Keratinocyte (primary cell): ENCODE measurements around the gene SELENOW.

Experiments
- EZH2 ChIP-seq: IDR thresholded peaks from one replicate; pipeline ENCODE4 v1.6.1; 2012; ENCODE audit warnings: inconsistent platforms, mild to moderate bottlenecking, low read length, moderate library complexity
- TF ChIP-seq, protein P1 (sequence below), 3 experiments: IDR thresholded peaks in 1 of 3; conservative IDR thresholded peaks in 1 of 3; optimal IDR thresholded peaks in 1 of 3; 2 replicates in 2 of 3; 3 replicates in 1 of 3; pipeline versions ENCODE3 to v1.5.1; 2011; ENCODE audit warnings: low read length in 3 of 3, mild to moderate bottlenecking in 3 of 3, moderate library complexity in 2 of 3, control low read depth in 1 of 3, inconsistent platforms in 1 of 3; ENCODE audit not compliant: insufficient read depth in 2 of 3; ENCODE audit errors: extremely low read depth in 1 of 3

DNA sequence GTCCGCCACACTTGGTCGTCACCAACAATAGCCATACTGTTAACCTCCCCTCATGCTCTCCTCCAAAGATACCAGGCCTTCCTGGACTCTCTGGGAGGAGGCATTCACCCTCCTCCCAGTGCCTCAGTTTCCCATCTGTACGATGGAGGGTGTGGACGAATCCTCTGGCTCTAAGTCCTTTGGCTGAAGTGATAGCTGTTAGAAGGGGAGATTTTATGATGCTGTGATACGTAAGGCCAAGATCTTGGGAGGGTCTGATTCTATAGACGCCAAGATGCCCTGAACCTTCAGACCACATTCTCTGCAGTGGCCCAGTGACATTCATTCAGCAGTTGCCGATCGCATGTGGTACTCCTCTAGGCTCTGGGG lies 48.0 kb upstream of the SELENOW start:
- TF ChIP-seq EZH2, result no peak
- TF ChIP-seq, protein P1, sequence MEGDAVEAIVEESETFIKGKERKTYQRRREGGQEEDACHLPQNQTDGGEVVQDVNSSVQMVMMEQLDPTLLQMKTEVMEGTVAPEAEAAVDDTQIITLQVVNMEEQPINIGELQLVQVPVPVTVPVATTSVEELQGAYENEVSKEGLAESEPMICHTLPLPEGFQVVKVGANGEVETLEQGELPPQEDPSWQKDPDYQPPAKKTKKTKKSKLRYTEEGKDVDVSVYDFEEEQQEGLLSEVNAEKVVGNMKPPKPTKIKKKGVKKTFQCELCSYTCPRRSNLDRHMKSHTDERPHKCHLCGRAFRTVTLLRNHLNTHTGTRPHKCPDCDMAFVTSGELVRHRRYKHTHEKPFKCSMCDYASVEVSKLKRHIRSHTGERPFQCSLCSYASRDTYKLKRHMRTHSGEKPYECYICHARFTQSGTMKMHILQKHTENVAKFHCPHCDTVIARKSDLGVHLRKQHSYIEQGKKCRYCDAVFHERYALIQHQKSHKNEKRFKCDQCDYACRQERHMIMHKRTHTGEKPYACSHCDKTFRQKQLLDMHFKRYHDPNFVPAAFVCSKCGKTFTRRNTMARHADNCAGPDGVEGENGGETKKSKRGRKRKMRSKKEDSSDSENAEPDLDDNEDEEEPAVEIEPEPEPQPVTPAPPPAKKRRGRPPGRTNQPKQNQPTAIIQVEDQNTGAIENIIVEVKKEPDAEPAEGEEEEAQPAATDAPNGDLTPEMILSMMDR (optimal IDR thresholded peaks at IDR 0.05 in 1 of 3, IDR thresholded peaks at IDR 0.05 in 1 of 3, conservative IDR thresholded peaks at IDR 0.05 in 1 of 3; ENCODE audit: extremely low read depth in 1 of 3, insufficient read depth in 2 of 3, low read length in 3 of 3), result no peak
